ENCODE results near the gene ELOA.

ELOA gene

DNA sequence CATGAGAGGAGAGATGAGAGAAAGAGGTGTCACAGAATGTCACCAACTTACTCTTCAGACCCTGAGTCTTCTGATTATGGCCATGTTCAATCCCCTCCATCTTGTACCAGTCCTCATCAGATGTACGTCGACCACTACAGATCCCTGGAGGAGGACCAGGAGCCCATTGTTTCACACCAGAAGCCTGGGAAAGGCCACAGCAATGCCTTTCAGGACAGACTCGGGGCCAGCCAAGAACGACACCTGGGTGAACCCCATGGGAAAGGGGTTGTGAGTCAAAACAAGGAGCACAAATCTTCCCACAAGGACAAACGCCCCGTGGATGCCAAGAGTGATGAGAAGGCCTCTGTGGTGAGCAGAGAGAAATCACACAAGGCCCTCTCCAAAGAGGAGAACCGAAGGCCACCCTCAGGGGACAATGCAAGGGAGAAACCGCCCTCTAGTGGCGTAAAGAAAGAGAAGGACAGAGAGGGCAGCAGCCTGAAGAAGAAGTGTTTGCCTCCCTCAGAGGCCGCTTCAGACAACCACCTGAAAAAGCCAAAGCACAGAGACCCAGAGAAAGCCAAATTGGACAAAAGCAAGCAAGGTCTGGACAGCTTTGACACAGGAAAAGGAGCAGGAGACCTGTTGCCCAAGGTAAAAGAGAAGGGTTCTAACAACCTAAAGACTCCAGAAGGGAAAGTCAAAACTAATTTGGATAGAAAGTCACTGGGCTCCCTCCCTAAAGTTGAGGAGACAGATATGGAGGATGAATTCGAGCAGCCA lies 8.0 kb downstream of the ELOA start:
- Histone ChIP-seq H3K4ac (ENCODE audit: low read depth, low read length) (no peak overlapping the region), H2BK5ac (ENCODE audit: low read depth, low read length, poor library complexity) (no peak overlapping the region), H2AFZ (ENCODE audit: insufficient read depth, low read length, poor library complexity) (no peak overlapping the region), H2AK5ac (ENCODE audit: low read length) (no peak overlapping the region), H3K27ac (ENCODE audit: low read depth, low read length) (no peak overlapping the region), H2BK12ac (ENCODE audit: low read length) (no peak overlapping the region), H3K79me2 (ENCODE audit: control insufficient read depth, insufficient read depth, low read length, poor library complexity) (no peaks in the 10 kb centered on the region), H4K12ac (ENCODE audit: low read depth, low read length) (no peak overlapping the region), H3K36me3 (ENCODE audit: control insufficient read depth in 1 of 2, insufficient read depth in 2 of 2, low read length in 2 of 2) (peaks cover 37 to 50% of the 10 kb centered on the region in 2 experiments), H3K9ac (ENCODE audit: low read length) (no peak overlapping the region), H4K8ac (ENCODE audit: low read depth, low read length) (no peak overlapping the region), H3K9me3 (ENCODE audit: insufficient read depth, low read depth, low read length) (no peaks in the 10 kb centered on the region), H2BK120ac (ENCODE audit: insufficient read depth, low read length, poor library complexity) (no peak overlapping the region), H3K79me1 (ENCODE audit: low read length) (no peaks in the 10 kb centered on the region), H3K4me2 (ENCODE audit: low read length) (no peak overlapping the region), H4K91ac (ENCODE audit: low read depth, low read length) (no peak overlapping the region), H3K27me3 (ENCODE audit: insufficient read depth, low read length) (no peaks in the 10 kb centered on the region), H3K18ac (ENCODE audit: low read length) (no peak overlapping the region), H3K4me3 (ENCODE audit: low read depth, low read length) (no peak overlapping the region), H3K23ac (ENCODE audit: low read length) (no peak overlapping the region), H3K14ac (ENCODE audit: low read length) (no peak overlapping the region), H3K4me1 (ENCODE audit: control insufficient read depth in 1 of 2, insufficient read depth in 2 of 2, low read length in 2 of 2) (no peaks in the 10 kb centered on the region)
- WGBS (ENCODE audit: extremely low coverage, insufficient coverage, insufficient read length) = no CpG with 5 or more reads among the region's 11 CpGs
- peak; percentile 19 to 58 for DNase-seq

DNA sequence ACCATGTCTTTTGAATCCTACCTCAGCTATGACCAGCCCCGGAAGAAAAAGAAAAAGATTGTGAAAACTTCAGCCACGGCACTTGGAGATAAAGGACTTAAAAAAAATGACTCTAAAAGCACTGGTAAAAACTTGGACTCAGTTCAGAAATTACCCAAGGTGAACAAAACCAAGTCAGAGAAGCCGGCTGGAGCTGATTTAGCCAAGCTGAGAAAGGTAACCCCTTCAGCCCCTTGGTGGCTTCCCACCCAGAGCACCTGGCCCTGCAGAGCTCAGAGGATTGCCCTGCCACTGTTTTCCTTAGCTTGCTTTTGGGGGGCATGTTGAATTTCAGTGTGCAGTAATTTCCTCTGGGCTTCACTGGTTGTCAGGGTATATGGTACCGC lies 8.5 kb downstream of the ELOA start:
- no CpG with 5 or more reads among the region's 4 CpGs for WGBS (ENCODE audit: extremely low coverage, insufficient coverage, insufficient read length)
- H2BK5ac ChIP-seq (ENCODE audit: low read depth, low read length, poor library complexity) = no peak overlapping the region
- H3K4ac ChIP-seq (ENCODE audit: low read depth, low read length) = no peak overlapping the region
- H2BK12ac ChIP-seq (ENCODE audit: low read length) = no peak overlapping the region
- DNase-seq = no peak
- no peak overlapping the region for H2AFZ ChIP-seq (ENCODE audit: insufficient read depth, low read length, poor library complexity)
- no peak overlapping the region for H2AK5ac ChIP-seq (ENCODE audit: low read length)
- no peak overlapping the region for H4K12ac ChIP-seq (ENCODE audit: low read depth, low read length)
- no peaks in the 10 kb centered on the region for H3K4me1 ChIP-seq (ENCODE audit: control insufficient read depth in 1 of 2, insufficient read depth in 2 of 2, low read length in 2 of 2)
- no peak overlapping the region for H3K9ac ChIP-seq (ENCODE audit: low read length)
- no peak overlapping the region for H3K4me2 ChIP-seq (ENCODE audit: low read length)
- no peak overlapping the region for H2BK120ac ChIP-seq (ENCODE audit: insufficient read depth, low read length, poor library complexity)
- no peaks in the 10 kb centered on the region for H3K79me1 ChIP-seq (ENCODE audit: low read length)
- no peak overlapping the region for H3K27ac ChIP-seq (ENCODE audit: low read depth, low read length)
- H3K27me3 ChIP-seq (ENCODE audit: insufficient read depth, low read length) = no peaks in the 10 kb centered on the region
- H3K4me3 ChIP-seq (ENCODE audit: low read depth, low read length) = no peak overlapping the region
- no peaks in the 10 kb centered on the region for H3K79me2 ChIP-seq (ENCODE audit: control insufficient read depth, insufficient read depth, low read length, poor library complexity)
- H4K8ac ChIP-seq (ENCODE audit: low read depth, low read length) = no peak overlapping the region
- no peak overlapping the region for H3K18ac ChIP-seq (ENCODE audit: low read length)
- no peaks in the 10 kb centered on the region for H3K9me3 ChIP-seq (ENCODE audit: insufficient read depth, low read depth, low read length)
- no peak overlapping the region for H4K91ac ChIP-seq (ENCODE audit: low read depth, low read length)
- H3K14ac ChIP-seq (ENCODE audit: low read length) = no peak overlapping the region
- no peak overlapping the region for H3K23ac ChIP-seq (ENCODE audit: low read length)
- H3K36me3 ChIP-seq (ENCODE audit: control insufficient read depth in 1 of 2, insufficient read depth in 2 of 2, low read length in 2 of 2) = peaks cover 42 to 56% of the 10 kb centered on the region in 2 experiments

DNA sequence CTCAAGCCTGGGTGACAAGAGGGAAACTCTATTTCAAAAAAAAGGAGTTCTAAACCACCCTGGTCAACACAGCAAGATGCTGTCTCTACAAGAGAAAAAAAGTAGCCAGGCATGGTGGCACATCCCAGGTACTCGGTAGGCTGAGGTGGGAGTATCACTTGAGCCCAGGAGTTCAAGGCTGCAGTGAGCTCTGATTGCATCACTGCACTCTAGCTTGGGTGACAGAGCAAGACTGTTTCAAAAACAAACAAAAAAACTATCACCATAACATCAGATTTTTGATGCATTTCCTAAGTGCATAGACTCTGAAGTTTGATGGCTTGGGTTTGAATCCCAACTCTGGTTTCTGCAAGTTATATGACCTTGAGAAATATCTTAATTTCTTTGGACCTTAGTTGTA lies 9.6 kb downstream of the ELOA start:
- no peak overlapping the region for H2BK120ac ChIP-seq (ENCODE audit: insufficient read depth, low read length, poor library complexity)
- no peak overlapping the region for H3K14ac ChIP-seq (ENCODE audit: low read length)
- H4K8ac ChIP-seq (ENCODE audit: low read depth, low read length) = no peak overlapping the region
- H3K79me1 ChIP-seq (ENCODE audit: low read length) = no peaks in the 10 kb centered on the region
- no peaks in the 10 kb centered on the region for H3K27me3 ChIP-seq (ENCODE audit: insufficient read depth, low read length)
- H2AK5ac ChIP-seq (ENCODE audit: low read length) = no peak overlapping the region
- no peak overlapping the region for H2BK12ac ChIP-seq (ENCODE audit: low read length)
- peaks cover 52 to 66% of the 10 kb centered on the region in 2 experiments for H3K36me3 ChIP-seq (ENCODE audit: control insufficient read depth in 1 of 2, insufficient read depth in 2 of 2, low read length in 2 of 2)
- H4K12ac ChIP-seq (ENCODE audit: low read depth, low read length) = no peak overlapping the region
- WGBS (ENCODE audit: extremely low coverage, insufficient coverage, insufficient read length) = no CpG with 5 or more reads among the region's 1 CpG
- no peak overlapping the region for H3K4me2 ChIP-seq (ENCODE audit: low read length)
- H3K4ac ChIP-seq (ENCODE audit: low read depth, low read length) = no peak overlapping the region
- DNase-seq = no peak
- H3K23ac ChIP-seq (ENCODE audit: low read length) = no peak overlapping the region
- H3K4me3 ChIP-seq (ENCODE audit: low read depth, low read length) = no peak overlapping the region
- no peaks in the 10 kb centered on the region for H3K79me2 ChIP-seq (ENCODE audit: control insufficient read depth, insufficient read depth, low read length, poor library complexity)
- H2AFZ ChIP-seq (ENCODE audit: insufficient read depth, low read length, poor library complexity) = no peak overlapping the region
- H4K91ac ChIP-seq (ENCODE audit: low read depth, low read length) = no peak overlapping the region
- H3K9ac ChIP-seq (ENCODE audit: low read length) = no peak overlapping the region
- no peaks in the 10 kb centered on the region for H3K9me3 ChIP-seq (ENCODE audit: insufficient read depth, low read depth, low read length)
- H2BK5ac ChIP-seq (ENCODE audit: low read depth, low read length, poor library complexity) = no peak overlapping the region
- no peaks in the 10 kb centered on the region for H3K4me1 ChIP-seq (ENCODE audit: control insufficient read depth in 1 of 2, insufficient read depth in 2 of 2, low read length in 2 of 2)
- no peak overlapping the region for H3K18ac ChIP-seq (ENCODE audit: low read length)
- no peak overlapping the region for H3K27ac ChIP-seq (ENCODE audit: low read depth, low read length)

DNA sequence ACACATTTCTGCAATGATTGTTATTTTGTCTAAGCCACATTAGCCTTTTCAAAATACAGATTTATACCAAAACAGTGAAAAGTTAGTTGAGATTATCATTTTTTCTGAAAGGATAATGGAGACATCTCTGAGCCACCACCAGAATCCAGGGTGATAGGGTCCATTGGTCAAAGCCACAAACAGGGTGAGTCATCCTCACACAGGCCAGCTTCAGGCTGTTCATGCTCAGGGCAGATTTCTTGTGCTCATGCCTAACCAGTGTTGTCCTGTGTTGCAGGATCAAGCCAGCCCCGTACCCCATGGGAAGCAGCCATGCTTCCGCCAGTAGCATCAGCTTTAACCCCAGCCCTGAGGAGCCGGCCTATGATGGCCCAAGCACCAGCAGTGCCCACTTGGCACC lies 13.4 kb downstream of the ELOA start:
- Histone ChIP-seq H2AK5ac (ENCODE audit: low read length) (no peak overlapping the region), H3K36me3 (ENCODE audit: control insufficient read depth in 1 of 2, insufficient read depth in 2 of 2, low read length in 2 of 2) (peaks cover 60 to 81% of the 10 kb centered on the region in 2 experiments), H3K79me1 (ENCODE audit: low read length) (no peaks in the 10 kb centered on the region), H3K23ac (ENCODE audit: low read length) (no peak overlapping the region), H3K79me2 (ENCODE audit: control insufficient read depth, insufficient read depth, low read length, poor library complexity) (no peaks in the 10 kb centered on the region), H2BK12ac (ENCODE audit: low read length) (no peak overlapping the region), H3K27ac (ENCODE audit: low read depth, low read length) (no peak overlapping the region), H4K91ac (ENCODE audit: low read depth, low read length) (no peak overlapping the region), H3K27me3 (ENCODE audit: insufficient read depth, low read length) (no peaks in the 10 kb centered on the region), H3K18ac (ENCODE audit: low read length) (no peak overlapping the region), H2BK5ac (ENCODE audit: low read depth, low read length, poor library complexity) (no peak overlapping the region), H4K8ac (ENCODE audit: low read depth, low read length) (no peak overlapping the region), H3K14ac (ENCODE audit: low read length) (no peak overlapping the region), H3K4me3 (ENCODE audit: low read depth, low read length) (no peak overlapping the region), H3K9me3 (ENCODE audit: insufficient read depth, low read depth, low read length) (no peaks in the 10 kb centered on the region), H2AFZ (ENCODE audit: insufficient read depth, low read length, poor library complexity) (no peak overlapping the region), H3K4me1 (ENCODE audit: control insufficient read depth in 1 of 2, insufficient read depth in 2 of 2, low read length in 2 of 2) (no peaks in the 10 kb centered on the region), H2BK120ac (ENCODE audit: insufficient read depth, low read length, poor library complexity) (no peak overlapping the region), H4K12ac (ENCODE audit: low read depth, low read length) (no peak overlapping the region), H3K4me2 (ENCODE audit: low read length) (no peak overlapping the region), H3K4ac (ENCODE audit: low read depth, low read length) (no peak overlapping the region), H3K9ac (ENCODE audit: low read length) (no peak overlapping the region)
- no peak for DNase-seq
- WGBS (ENCODE audit: extremely low coverage, insufficient coverage, insufficient read length) = no CpG with 5 or more reads among the region's 3 CpGs

Data from trophoblast cell (in vitro differentiated cells and primary cell).